HepG2 (cell line): ENCODE results near the gene RSPRY1. TPM values are rescaled to one million over a fixed set of nuclear protein-coding genes. Genes with fewer than 3 reads are reported as not detected.

Experiments used
- CHCHD3 ChIP-seq: sonication (generic); formaldehyde crosslinking; IDR thresholded peaks from 2 replicates; pipeline ENCODE4 v1.8.0; 2022; ENCODE audit warnings: mild to moderate bottlenecking, missing genetic modification reagents, moderate library complexity
- ELK4 ChIP-seq: sonication (generic); formaldehyde crosslinking; IDR thresholded peaks from 2 replicates; pipeline ENCODE4 v1.9.0; 2021; ENCODE audit warnings: missing genetic modification reagents, borderline replicate concordance
- HMGXB4 ChIP-seq, 2 experiments: sonication (generic) in 1 of 2; formaldehyde crosslinking in 1 of 2; IDR thresholded peaks; 2 replicates each; pipeline versions ENCODE4 v1.4.0 to v1.6.1; 2018 to 2020; ENCODE audit warnings: missing genetic modification reagents in 2 of 2, borderline replicate concordance in 1 of 2, low read depth in 1 of 2, mild to moderate bottlenecking in 1 of 2, missing biosample characterization in 1 of 2
- KDM5A ChIP-seq: fragments of 200-600 bp; sonication (generic); IDR thresholded peaks from 2 replicates; pipeline ENCODE4 v1.7.0; 2018; ENCODE audit warnings: antibody characterized with exemption, mild to moderate bottlenecking, low read length, borderline replicate concordance
- KLF6 ChIP-seq: IDR thresholded peaks from 2 replicates; pipeline ENCODE4 v1.8.0; 2016; ENCODE audit warnings: missing biosample characterization, missing genetic modification reagents
- MED13 ChIP-seq: sonication (generic); formaldehyde crosslinking; IDR thresholded peaks from 2 replicates; pipeline ENCODE4 v1.5.0; 2020; ENCODE audit warnings: missing genetic modification reagents
- MYC ChIP-seq: sonication (generic); formaldehyde crosslinking; IDR thresholded peaks from 2 replicates; pipeline ENCODE4 v1.9.0; 2021; ENCODE audit warnings: missing genetic modification reagents, borderline replicate concordance
- ONECUT2 ChIP-seq: sonication (generic); formaldehyde crosslinking; IDR thresholded peaks from 2 replicates; pipeline ENCODE4 v1.4.0; 2020; ENCODE audit warnings: missing genetic modification reagents
- ZBTB3 ChIP-seq: sonication (generic); formaldehyde crosslinking; IDR thresholded peaks from 2 replicates; pipeline ENCODE4 v1.4.0; 2020; ENCODE audit warnings: low read depth, mild to moderate bottlenecking, moderate library complexity, missing genetic modification reagents, borderline replicate concordance
- ZBTB44 ChIP-seq: sonication (generic); formaldehyde crosslinking; IDR thresholded peaks from 2 replicates; pipeline ENCODE4 v1.4.0; 2020; ENCODE audit warnings: missing genetic modification reagents
- ZFP36L2 ChIP-seq: sonication (generic); formaldehyde crosslinking; IDR thresholded peaks from 2 replicates; pipeline ENCODE4 v1.4.0; 2020; ENCODE audit warnings: missing genetic modification reagents
- ZNF280B ChIP-seq: sonication (generic); formaldehyde crosslinking; IDR thresholded peaks from 2 replicates; pipeline ENCODE4 v1.5.0; 2020; ENCODE audit warnings: missing genetic modification reagents, mild to moderate bottlenecking, borderline replicate concordance
- ZNF552 ChIP-seq: sonication (generic); formaldehyde crosslinking; IDR thresholded peaks from 2 replicates; pipeline ENCODE4 v1.9.0; 2022; ENCODE audit warnings: missing genetic modification reagents, mild to moderate bottlenecking, borderline replicate concordance
- ZNF691 ChIP-seq: sonication (generic); formaldehyde crosslinking; IDR thresholded peaks from 2 replicates; pipeline ENCODE4 v1.4.0; 2020; ENCODE audit warnings: missing genetic modification reagents, low read depth, mild to moderate bottlenecking, borderline replicate concordance
- polyA plus RNA-seq, 8 experiments: library from polyadenylated mRNA; depleted of rRNA in 3 of 8; stranded (reverse) in 7 of 8; unstranded in 1 of 8; fragments of >200 nt; fragmentation: Illumina TruSeq in 4 of 8; extraction: Trizol in 4 of 8; gene quantifications; 2 replicates each; pipeline versions ENCODE4 v1.2.1 to v1.2.3, GENCODE V29; 2011 to 2016; ENCODE audit warnings: low read depth in 4 of 8, missing spikeins in 1 of 8, mixed read lengths in 1 of 8; ENCODE audit not compliant: insufficient read depth in 1 of 8
- total RNA-seq, 5 experiments: library from RNA; depleted of rRNA; stranded (reverse); fragments of >200 nt; fragmentation: Illumina TruSeq; extraction: Trizol; gene quantifications; 2 replicates each; pipeline ENCODE4 v1.2.3, GENCODE V29; 2016; ENCODE audit warnings: low read depth in 1 of 5
- TF ChIP-seq, protein P1 (sequence below): fragments of 450-650 bp; IDR thresholded peaks from 2 replicates; pipeline ENCODE4 v1.6.1; 2016
- TF ChIP-seq, protein P2 (sequence below): sonication (generic); formaldehyde crosslinking; IDR thresholded peaks from 2 replicates; pipeline ENCODE4 v1.5.0; 2020; ENCODE audit warnings: mild to moderate bottlenecking, missing genetic modification reagents

RSPRY1 gene
- total and polyA plus RNA-seq, 2 of the 13 experiments (the other 11 are each of a cell fraction or from before 2014, with no cell fraction given) = 53.4 to 61.0 TPM

GRCh38 chr16:57185446-57185944, 634 bp upstream of the RSPRY1 start (continued):
- TF ChIP-seq ZNF280B (peak; percentile 39; the same call in 1 of the 2 replicates), KLF6 (CRISPR knock-in tag) (0 out of 2 replicates have a peak, but pooled peaks have one; percentile 2), ZBTB3 (CRISPR knock-in tag) (no peak), HMGXB4 (CRISPR knock-in tag; IDR thresholded peaks at IDR 0.05; ENCODE audit: borderline replicate concordance in 1 of 2, low read depth in 1 of 2) (peak in 1 of 2 experiments; percentile 58; a peak in 3 of 4 replicates), MYC (0 out of 2 replicates have a peak, but pooled peaks have one; percentile 31), ZNF552 (CRISPR knock-in tag) (peak; percentile 82), CHCHD3 (peak; percentile 95), ZNF691 (CRISPR knock-in tag) (no peak), ONECUT2 (CRISPR knock-in tag) (no peak), ZBTB44 (CRISPR knock-in tag) (0 out of 2 replicates have a peak, but pooled peaks have one; percentile 63), ZFP36L2 (no peak), KDM5A (peak; percentile 95), ELK4 (CRISPR knock-in tag) (no peak), MED13 (CRISPR knock-in tag) (peak; percentile 64; the same call in 1 of the 2 replicates)
- TF ChIP-seq, protein P1, sequence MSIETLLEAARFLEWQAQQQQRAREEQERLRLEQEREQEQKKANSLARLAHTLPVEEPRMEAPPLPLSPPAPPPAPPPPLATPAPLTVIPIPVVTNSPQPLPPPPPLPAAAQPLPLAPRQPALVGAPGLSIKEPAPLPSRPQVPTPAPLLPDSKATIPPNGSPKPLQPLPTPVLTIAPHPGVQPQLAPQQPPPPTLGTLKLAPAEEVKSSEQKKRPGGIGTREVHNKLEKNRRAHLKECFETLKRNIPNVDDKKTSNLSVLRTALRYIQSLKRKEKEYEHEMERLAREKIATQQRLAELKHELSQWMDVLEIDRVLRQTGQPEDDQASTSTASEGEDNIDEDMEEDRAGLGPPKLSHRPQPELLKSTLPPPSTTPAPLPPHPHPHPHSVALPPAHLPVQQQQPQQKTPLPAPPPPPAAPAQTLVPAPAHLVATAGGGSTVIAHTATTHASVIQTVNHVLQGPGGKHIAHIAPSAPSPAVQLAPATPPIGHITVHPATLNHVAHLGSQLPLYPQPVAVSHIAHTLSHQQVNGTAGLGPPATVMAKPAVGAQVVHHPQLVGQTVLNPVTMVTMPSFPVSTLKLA = no peak
- TF ChIP-seq, protein P2, sequence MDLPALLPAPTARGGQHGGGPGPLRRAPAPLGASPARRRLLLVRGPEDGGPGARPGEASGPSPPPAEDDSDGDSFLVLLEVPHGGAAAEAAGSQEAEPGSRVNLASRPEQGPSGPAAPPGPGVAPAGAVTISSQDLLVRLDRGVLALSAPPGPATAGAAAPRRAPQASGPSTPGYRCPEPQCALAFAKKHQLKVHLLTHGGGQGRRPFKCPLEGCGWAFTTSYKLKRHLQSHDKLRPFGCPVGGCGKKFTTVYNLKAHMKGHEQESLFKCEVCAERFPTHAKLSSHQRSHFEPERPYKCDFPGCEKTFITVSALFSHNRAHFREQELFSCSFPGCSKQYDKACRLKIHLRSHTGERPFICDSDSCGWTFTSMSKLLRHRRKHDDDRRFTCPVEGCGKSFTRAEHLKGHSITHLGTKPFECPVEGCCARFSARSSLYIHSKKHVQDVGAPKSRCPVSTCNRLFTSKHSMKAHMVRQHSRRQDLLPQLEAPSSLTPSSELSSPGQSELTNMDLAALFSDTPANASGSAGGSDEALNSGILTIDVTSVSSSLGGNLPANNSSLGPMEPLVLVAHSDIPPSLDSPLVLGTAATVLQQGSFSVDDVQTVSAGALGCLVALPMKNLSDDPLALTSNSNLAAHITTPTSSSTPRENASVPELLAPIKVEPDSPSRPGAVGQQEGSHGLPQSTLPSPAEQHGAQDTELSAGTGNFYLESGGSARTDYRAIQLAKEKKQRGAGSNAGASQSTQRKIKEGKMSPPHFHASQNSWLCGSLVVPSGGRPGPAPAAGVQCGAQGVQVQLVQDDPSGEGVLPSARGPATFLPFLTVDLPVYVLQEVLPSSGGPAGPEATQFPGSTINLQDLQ = peak; percentile 78; the same call in 1 of the 2 replicates
